DND-41 (cell line): Measurements from ENCODE around the gene EMP2.

ENCODE experiments used
- ATAC-seq: fragments of 200-7000 bp; cut with Tn5 transposase; 3 replicates; pipeline ENCODE4 v1.9.1; 2021; ENCODE audit warnings: low read depth; ENCODE audit not compliant: insufficient read depth
- DNase-seq: peaks from one replicate; pipeline ENCODE4 v3.0.0-alpha.2; 2020
- H2AFZ ChIP-seq: 2 replicates; pipeline ENCODE4 v1.6.0; 2012; ENCODE audit warnings: low read depth, low read length
- H3K27ac ChIP-seq: 2 replicates; pipeline ENCODE4 v1.5.1; 2012; ENCODE audit warnings: low read length, inconsistent platforms
- H3K27me3 ChIP-seq: fragments of 200-600 bp; sonication (generic); 2 replicates; pipeline ENCODE4 v1.6.0; 2012; ENCODE audit warnings: low read length, mild to moderate bottlenecking, inconsistent platforms; ENCODE audit not compliant: insufficient read depth, poor library complexity
- H3K36me3 ChIP-seq: 2 replicates; pipeline ENCODE4 v1.5.1; 2012; ENCODE audit warnings: low read length, inconsistent platforms; ENCODE audit not compliant: insufficient read depth
- H3K4me1 ChIP-seq: 2 replicates; pipeline ENCODE4 v1.5.1; 2012; ENCODE audit warnings: mild to moderate bottlenecking, low read length; ENCODE audit not compliant: insufficient read depth
- H3K4me2 ChIP-seq: 2 replicates; pipeline ENCODE4 v1.6.0; 2012; ENCODE audit warnings: mild to moderate bottlenecking, moderate library complexity, low read length, inconsistent platforms; ENCODE audit not compliant: insufficient read depth
- H3K4me3 ChIP-seq, 2 experiments: fragments of 200-600 bp in 1 of 2; shearing (Covaris generic) in 1 of 2; 2 replicates each; pipeline ENCODE4 v1.5.1; 2012 to 2016; ENCODE audit warnings: inconsistent platforms in 2 of 2, low read length in 2 of 2, mild to moderate bottlenecking in 2 of 2, low read depth in 1 of 2, moderate library complexity in 1 of 2
- H3K79me2 ChIP-seq: 2 replicates; pipeline ENCODE4 v1.6.0; 2012; ENCODE audit warnings: low read length, inconsistent platforms; ENCODE audit not compliant: insufficient read depth
- H3K9ac ChIP-seq: 2 replicates; pipeline ENCODE4 v1.6.0; 2012; ENCODE audit warnings: low read depth, mild to moderate bottlenecking, inconsistent platforms, low read length, moderate library complexity
- H3K9me3 ChIP-seq: 2 replicates; pipeline ENCODE4 v1.5.1; 2012; ENCODE audit warnings: low read length, moderate library complexity, mild to moderate bottlenecking, inconsistent platforms; ENCODE audit not compliant: insufficient read depth, severe bottlenecking
- H4K20me1 ChIP-seq: 2 replicates; pipeline ENCODE4 v1.6.0; 2012; ENCODE audit warnings: low read length; ENCODE audit not compliant: insufficient read depth
- EZH2 ChIP-seq: IDR thresholded peaks from 3 replicates; pipeline ENCODE4 v1.6.1; 2012; ENCODE audit warnings: borderline replicate concordance, low read depth, mild to moderate bottlenecking, moderate library complexity, low read length, inconsistent platforms; ENCODE audit not compliant: severe bottlenecking
- TF ChIP-seq, protein P1 (sequence below): IDR thresholded peaks from 2 replicates; pipeline ENCODE4 v1.5.1; 2012; ENCODE audit warnings: borderline replicate concordance, low read length, moderate library complexity, mild to moderate bottlenecking; ENCODE audit not compliant: poor library complexity, severe bottlenecking; ENCODE audit errors: extremely low read depth

The EMP2 gene

DNA sequence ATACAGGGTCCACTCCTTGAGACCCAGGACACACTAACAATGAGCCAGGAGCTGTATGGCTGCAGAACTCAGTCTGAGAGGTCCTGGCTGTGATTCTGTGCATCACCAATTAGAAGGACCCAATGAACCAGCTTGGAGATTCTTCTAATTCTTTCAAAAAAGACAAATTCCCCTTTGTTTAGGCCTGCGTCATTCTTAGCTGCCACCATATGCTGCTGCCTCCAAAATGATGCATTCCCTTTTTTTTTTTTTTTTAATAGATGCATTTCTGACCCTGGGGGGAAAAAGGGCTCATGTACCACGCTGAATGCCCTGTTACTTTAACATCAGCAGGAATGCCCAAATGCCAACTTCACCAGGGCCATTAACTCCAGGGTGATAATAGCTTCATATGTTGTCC is 28.5 kb downstream of the EMP2 start:
- H3K79me2 ChIP-seq: no peaks in the 10 kb centered on the region
- TF ChIP-seq EZH2: no peak
- TF ChIP-seq, protein P1, sequence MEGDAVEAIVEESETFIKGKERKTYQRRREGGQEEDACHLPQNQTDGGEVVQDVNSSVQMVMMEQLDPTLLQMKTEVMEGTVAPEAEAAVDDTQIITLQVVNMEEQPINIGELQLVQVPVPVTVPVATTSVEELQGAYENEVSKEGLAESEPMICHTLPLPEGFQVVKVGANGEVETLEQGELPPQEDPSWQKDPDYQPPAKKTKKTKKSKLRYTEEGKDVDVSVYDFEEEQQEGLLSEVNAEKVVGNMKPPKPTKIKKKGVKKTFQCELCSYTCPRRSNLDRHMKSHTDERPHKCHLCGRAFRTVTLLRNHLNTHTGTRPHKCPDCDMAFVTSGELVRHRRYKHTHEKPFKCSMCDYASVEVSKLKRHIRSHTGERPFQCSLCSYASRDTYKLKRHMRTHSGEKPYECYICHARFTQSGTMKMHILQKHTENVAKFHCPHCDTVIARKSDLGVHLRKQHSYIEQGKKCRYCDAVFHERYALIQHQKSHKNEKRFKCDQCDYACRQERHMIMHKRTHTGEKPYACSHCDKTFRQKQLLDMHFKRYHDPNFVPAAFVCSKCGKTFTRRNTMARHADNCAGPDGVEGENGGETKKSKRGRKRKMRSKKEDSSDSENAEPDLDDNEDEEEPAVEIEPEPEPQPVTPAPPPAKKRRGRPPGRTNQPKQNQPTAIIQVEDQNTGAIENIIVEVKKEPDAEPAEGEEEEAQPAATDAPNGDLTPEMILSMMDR: no peak
- no peak overlapping the region for H3K9ac ChIP-seq
- H3K27me3 ChIP-seq: peaks cover 3% of the 10 kb centered on the region
- no peak for DNase-seq
- H3K4me3 ChIP-seq: no peak overlapping the region
- no peaks in the 10 kb centered on the region for H3K36me3 ChIP-seq
- H2AFZ ChIP-seq: no peak overlapping the region
- no peak overlapping the region for H3K4me2 ChIP-seq
- H3K4me1 ChIP-seq: no peaks in the 10 kb centered on the region
- no peaks in the 10 kb centered on the region; the same call in 1 of the 2 replicates for H4K20me1 ChIP-seq
- H3K27ac ChIP-seq: no peak overlapping the region
- ATAC-seq: no peak
- H3K9me3 ChIP-seq: peaks cover 6% of the 10 kb centered on the region

DNA sequence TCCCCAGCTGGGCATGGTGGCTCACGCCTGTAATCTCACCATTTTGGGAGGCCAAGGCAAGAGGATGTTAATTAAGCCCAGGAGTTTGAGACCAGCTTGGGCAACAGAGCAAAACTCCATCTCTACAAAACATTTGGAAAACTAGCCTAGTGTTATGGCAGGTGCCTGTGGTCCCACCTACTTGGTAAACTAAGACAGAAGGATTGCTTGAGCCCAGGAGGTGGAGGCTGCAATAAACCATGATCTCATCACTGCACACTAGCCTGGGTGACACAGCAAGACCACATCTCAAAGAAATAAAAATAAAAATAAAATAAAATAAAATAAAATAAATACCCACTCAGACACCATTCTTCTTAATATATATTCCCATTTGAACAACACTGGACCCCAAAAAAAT is 32.0 kb downstream of the EMP2 start:
- Histone ChIP-seq H3K4me2 (no peak overlapping the region), H3K9me3 (peaks cover 6% of the 10 kb centered on the region), H3K36me3 (no peaks in the 10 kb centered on the region), H3K27ac (no peak overlapping the region), H3K27me3 (no peaks in the 10 kb centered on the region), H3K4me1 (no peaks in the 10 kb centered on the region), H2AFZ (no peak overlapping the region), H3K79me2 (no peaks in the 10 kb centered on the region), H4K20me1 (no peaks in the 10 kb centered on the region; the same call in 1 of the 2 replicates), H3K9ac (no peak overlapping the region), H3K4me3 (no peak overlapping the region)
- DNase-seq: no peak
- TF ChIP-seq EZH2: no peak
- TF ChIP-seq, protein P1: no peak
- ATAC-seq: no peak

DNA sequence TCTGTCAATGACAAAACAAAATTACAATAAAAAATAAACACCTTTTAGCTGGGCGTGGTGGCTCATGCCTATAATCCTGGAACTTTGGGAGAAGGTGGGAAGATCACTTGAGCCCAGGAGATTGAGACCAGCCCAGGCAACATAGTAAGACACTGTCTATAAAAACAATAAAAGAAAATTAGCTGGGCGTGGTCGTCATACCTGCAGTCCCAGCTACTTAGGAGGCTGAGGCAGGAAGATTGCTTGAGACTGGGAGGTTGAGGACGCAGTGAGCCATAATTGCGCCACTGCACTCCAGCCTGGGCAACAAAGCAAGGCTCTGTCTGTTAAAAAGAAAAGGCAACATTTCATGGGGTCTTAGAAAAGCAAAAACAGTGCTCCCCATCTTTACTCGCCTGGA is 32.7 kb downstream of the EMP2 start:
- Histone ChIP-seq H4K20me1 (no peaks in the 10 kb centered on the region; the same call in 1 of the 2 replicates), H3K27ac (no peak overlapping the region), H3K9me3 (peaks cover 6% of the 10 kb centered on the region), H3K79me2 (no peaks in the 10 kb centered on the region), H2AFZ (no peak overlapping the region), H3K4me2 (no peak overlapping the region), H3K36me3 (no peaks in the 10 kb centered on the region), H3K4me1 (no peaks in the 10 kb centered on the region), H3K9ac (no peak overlapping the region), H3K27me3 (no peaks in the 10 kb centered on the region), H3K4me3 (no peak overlapping the region)
- TF ChIP-seq, protein P1: no peak
- TF ChIP-seq EZH2: no peak
- DNase-seq (no peak), ATAC-seq (no peak)
